ENCODE data around the gene MYO1E. TPM values are rescaled to one million over a fixed set of nuclear protein-coding genes. Genes with fewer than 3 reads are reported as not detected.
A peak's percentile ranks its signal among the peaks of the same experiment; 100 is the strongest.

MYO1E gene
- total and polyA plus RNA-seq, 2 of the 4 experiments (the other 2 are of a cell fraction): 13.4 to 37.3 TPM

- Histone ChIP-seq H3K4ac (ENCODE audit: low read depth, low read length) (peak overlapping the region; percentile 82), H4K5ac (ENCODE audit: low read depth, low read length) (peak overlapping the region; percentile 46; the same call in 1 of the 2 replicates), H2BK5ac (ENCODE audit: low read depth, low read length, poor library complexity, severe bottlenecking) (peak overlapping the region; percentile 98), H3K56ac (ENCODE audit: extremely low read depth, insufficient read depth, low read length) (peak overlapping the region; percentile 84), H3K18ac (ENCODE audit: low read depth, low read length) (peak overlapping the region; percentile 43; the same call in 1 of the 2 replicates), H2BK15ac (ENCODE audit: low read depth, low read length) (peak overlapping the region; percentile 60; the same call in 1 of the 3 replicates), H2BK120ac (ENCODE audit: low read depth, low read length) (peak overlapping the region; percentile 92), H3K79me1 (ENCODE audit: low read depth in 1 of 2, low read length in 2 of 2) (peaks cover 5 to 37% of the 10 kb centered on the region in 2 experiments; a peak in 3 of 4 replicates), H4K91ac (ENCODE audit: insufficient read depth, low read depth, low read length) (peak overlapping the region; percentile 54), H4K20me1 (ENCODE audit: insufficient read depth, low read length) (peaks cover 5% of the 10 kb centered on the region), H3K27me3 (ENCODE audit: control insufficient read depth, insufficient read depth, low read length) (no peaks in the 10 kb centered on the region), H3K36me3 (ENCODE audit: control insufficient read depth, insufficient read depth, low read length) (peaks cover 22% of the 10 kb centered on the region), H2AK9ac (replicated peaks; ENCODE audit: low read depth, low read length, poor library complexity) (peak overlapping the region; percentile 90), H3K4me1 (ENCODE audit: control insufficient read depth, insufficient read depth, low read length) (peaks cover 10% of the 10 kb centered on the region), H3K23ac (ENCODE audit: low read depth, low read length) (peak overlapping the region; percentile 78), H3K4me2 (ENCODE audit: low read depth, low read length) (peak overlapping the region; percentile 82), H2BK20ac (ENCODE audit: low read depth, low read length) (peak overlapping the region; percentile 37), H3K9me1 (ENCODE audit: insufficient read depth, low read length) (peaks cover 16% of the 10 kb centered on the region), H2AFZ (replicated peaks; ENCODE audit: low read length, poor library complexity) (peak overlapping the region; percentile 23), H4K8ac (ENCODE audit: low read depth in 2 of 2, low read length in 2 of 2) (peak overlapping the region in 1 of 2 experiments; percentile 85; a peak in 2 of 4 replicates), H3K4me3 (ENCODE audit: insufficient read depth, low read depth, low read length) (no peak overlapping the region), H3K14ac (replicated peaks; ENCODE audit: low read depth, low read length) (peak overlapping the region; percentile 68), H2AK5ac (ENCODE audit: low read depth, low read length) (peak overlapping the region; percentile 75), H3K9ac (ENCODE audit: low read depth, low read length) (no peak overlapping the region), H3K9me3 (ENCODE audit: control insufficient read depth, insufficient read depth, low read length) (peaks cover 2% of the 10 kb centered on the region; the same call in 1 of the 2 replicates), H3K27ac (ENCODE audit: insufficient read depth, low read length) (peak overlapping the region; percentile 87)
- TF ChIP-seq RFX5 (IDR thresholded peaks at IDR 0.05; ENCODE audit: low read depth, low read length) (0 out of 2 replicates have a peak, but pooled peaks have one; percentile 43), FOS (IDR thresholded peaks at IDR 0.05; ENCODE audit: low read depth, low read length) (peak; percentile 77), MAFK (IDR thresholded peaks at IDR 0.05; ENCODE audit: low read depth, low read length) (peak; percentile 40), SMC3 (IDR thresholded peaks at IDR 0.05; ENCODE audit: low read depth, low read length) (no peak), MXI1 (IDR thresholded peaks at IDR 0.05; ENCODE audit: borderline replicate concordance, low read depth, low read length) (0 out of 2 replicates have a peak, but pooled peaks have one; percentile 51), POLR2A (IDR thresholded peaks at IDR 0.05; ENCODE audit: low read depth, low read length) (no peak), CHD1 (IDR thresholded peaks at IDR 0.05; ENCODE audit: low read depth, low read length) (no peak), BHLHE40 (IDR thresholded peaks at IDR 0.05; ENCODE audit: low read depth, low read length) (peak; percentile 7; the same call in 1 of the 2 replicates), RCOR1 (IDR thresholded peaks at IDR 0.05; ENCODE audit: insufficient replicate concordance, low read length) (peak; percentile 60), RAD21 (IDR thresholded peaks at IDR 0.05; ENCODE audit: low read length) (no peak), MAZ (IDR thresholded peaks at IDR 0.05; ENCODE audit: borderline replicate concordance, low read depth, low read length) (peak; percentile 38; the same call in 1 of the 2 replicates), NFE2L2 (IDR thresholded peaks at IDR 0.05; ENCODE audit: low read depth, low read length) (no peak), CEBPB (IDR thresholded peaks at IDR 0.05; ENCODE audit: low read depth, low read length) (peak; percentile 97)
- TF ChIP-seq, protein P1, sequence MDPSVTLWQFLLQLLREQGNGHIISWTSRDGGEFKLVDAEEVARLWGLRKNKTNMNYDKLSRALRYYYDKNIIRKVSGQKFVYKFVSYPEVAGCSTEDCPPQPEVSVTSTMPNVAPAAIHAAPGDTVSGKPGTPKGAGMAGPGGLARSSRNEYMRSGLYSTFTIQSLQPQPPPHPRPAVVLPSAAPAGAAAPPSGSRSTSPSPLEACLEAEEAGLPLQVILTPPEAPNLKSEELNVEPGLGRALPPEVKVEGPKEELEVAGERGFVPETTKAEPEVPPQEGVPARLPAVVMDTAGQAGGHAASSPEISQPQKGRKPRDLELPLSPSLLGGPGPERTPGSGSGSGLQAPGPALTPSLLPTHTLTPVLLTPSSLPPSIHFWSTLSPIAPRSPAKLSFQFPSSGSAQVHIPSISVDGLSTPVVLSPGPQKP (IDR thresholded peaks at IDR 0.05; ENCODE audit: borderline replicate concordance, low read depth, low read length): no peak
- TF ChIP-seq, protein P2, sequence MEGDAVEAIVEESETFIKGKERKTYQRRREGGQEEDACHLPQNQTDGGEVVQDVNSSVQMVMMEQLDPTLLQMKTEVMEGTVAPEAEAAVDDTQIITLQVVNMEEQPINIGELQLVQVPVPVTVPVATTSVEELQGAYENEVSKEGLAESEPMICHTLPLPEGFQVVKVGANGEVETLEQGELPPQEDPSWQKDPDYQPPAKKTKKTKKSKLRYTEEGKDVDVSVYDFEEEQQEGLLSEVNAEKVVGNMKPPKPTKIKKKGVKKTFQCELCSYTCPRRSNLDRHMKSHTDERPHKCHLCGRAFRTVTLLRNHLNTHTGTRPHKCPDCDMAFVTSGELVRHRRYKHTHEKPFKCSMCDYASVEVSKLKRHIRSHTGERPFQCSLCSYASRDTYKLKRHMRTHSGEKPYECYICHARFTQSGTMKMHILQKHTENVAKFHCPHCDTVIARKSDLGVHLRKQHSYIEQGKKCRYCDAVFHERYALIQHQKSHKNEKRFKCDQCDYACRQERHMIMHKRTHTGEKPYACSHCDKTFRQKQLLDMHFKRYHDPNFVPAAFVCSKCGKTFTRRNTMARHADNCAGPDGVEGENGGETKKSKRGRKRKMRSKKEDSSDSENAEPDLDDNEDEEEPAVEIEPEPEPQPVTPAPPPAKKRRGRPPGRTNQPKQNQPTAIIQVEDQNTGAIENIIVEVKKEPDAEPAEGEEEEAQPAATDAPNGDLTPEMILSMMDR (conservative IDR thresholded peaks at IDR 0.05; ENCODE audit: low read depth, low read length): no peak
- TF ChIP-seq, protein P3, sequence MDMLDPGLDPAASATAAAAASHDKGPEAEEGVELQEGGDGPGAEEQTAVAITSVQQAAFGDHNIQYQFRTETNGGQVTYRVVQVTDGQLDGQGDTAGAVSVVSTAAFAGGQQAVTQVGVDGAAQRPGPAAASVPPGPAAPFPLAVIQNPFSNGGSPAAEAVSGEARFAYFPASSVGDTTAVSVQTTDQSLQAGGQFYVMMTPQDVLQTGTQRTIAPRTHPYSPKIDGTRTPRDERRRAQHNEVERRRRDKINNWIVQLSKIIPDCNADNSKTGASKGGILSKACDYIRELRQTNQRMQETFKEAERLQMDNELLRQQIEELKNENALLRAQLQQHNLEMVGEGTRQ (IDR thresholded peaks at IDR 0.05; ENCODE audit: low read depth, low read length): no peak
- 0% methylated on average over 1 of the region's 6 CpGs; no CpG with 5 or more reads in 1 of the 2 experiments for WGBS, 2 experiments (ENCODE audit: extremely low coverage in 2 of 2, insufficient read length in 1 of 2)
- in situ Hi-C loops (cut with MboI; ENCODE audit: low sequenced_read_pairs): no loop called here
- CTCF ChIA-PET: interaction anchor here (0.6 kb wide), 1 partner anchor 43 kb away, joined by 3 read pairs; no protein-coding TSS in a partner anchor
- peak; percentile 96 for ATAC-seq (ENCODE audit: low read depth)
- intact Hi-C loops (cut with micrococcal nuclease): no loop called here
- POLR2A ChIA-PET (ENCODE audit: unreplicated experiment): no interaction called here
- no TSS peak for BruUV-seq (replicated peaks)
- DNase-seq: peak; percentile 96
- dilution Hi-C loops (cut with HindIII; ENCODE audit: low sequenced_read_pairs, unreplicated experiment): no loop called here
These were observed 180.8 kb downstream of the MYO1E start for GRCh38 chr15:59191855-59192237.

Data from IMR-90 (cell line).